Stimulated activated CD4-positive, alpha-beta T cell treated with anti-CD3 and anti-CD28 coated beads, Interleukin-4, amount 100 ng/mL, for 1 hour (primary cell): ENCODE results near the gene ZNF540.
"Not testable (repeated sequence)": the region's sequence is repeated elsewhere in the genome, so short reads cannot be mapped to it uniquely, and the experiment has no call there.

Source experiments
- DNase-seq: peaks from one replicate; pipeline ENCODE4 v3.0.0-alpha.2; 2020

The ZNF540 gene

GRCh38 chr19:37594304-37594981, at the start of gene ZNF540, which contains the start of gene ZNF571:
Gene ZNF540 (plus strand): TSS chr19:37594876. CDS start chr19:37598448, 3,572 bp downstream.
Gene ZNF571 (minus strand): TSS chr19:37594792. CDS start chr19:37586676, 8,116 bp downstream.
- peak; percentile 94 for DNase-seq

GRCh38 chr19:37551129-37551993, 43.3 kb upstream of the ZNF540 start:
- DNase-seq, result peak; percentile 51

- no peak for DNase-seq
These were observed 31.2 kb upstream of the ZNF540 start for GRCh38 chr19:37563518-37563917.

GRCh38 chr19:37564624-37565369, 29.9 kb upstream of the ZNF540 start:
- no peak for DNase-seq

GRCh38 chr19:37565370-37565669, 29.4 kb upstream of the ZNF540 start:
- no peak for DNase-seq

GRCh38 chr19:37572203-37572602, 22.5 kb upstream of the ZNF540 start:
- no peak for DNase-seq

GRCh38 chr19:37583340-37583739, 11.3 kb upstream of the ZNF540 start:
- DNase-seq, result no peak

GRCh38 chr19:37593996-37594303, 726 bp upstream of the ZNF540 start:
- no peak for DNase-seq

GRCh38 chr19:37594982-37595382, 306 bp downstream of the ZNF540 start:
- DNase-seq, result peak; percentile 50

- DNase-seq, result no peak
These were observed 40.7 kb downstream of the ZNF540 start for GRCh38 chr19:37635076-37636056.

GRCh38 chr19:37654118-37654517, 59.4 kb downstream of the ZNF540 start:
- DNase-seq, result no peak

- peak; percentile 16 for DNase-seq
These were observed 60.1 kb downstream of the ZNF540 start for GRCh38 chr19:37654629-37655300.

- DNase-seq, result peak; percentile 79
These were observed 60.6 kb downstream of the ZNF540 start, which contains the start of gene ZFP30 for GRCh38 chr19:37655301-37655688. Gene ZFP30 (minus strand): TSS chr19:37655465. CDS start chr19:37647822, 7,643 bp downstream.

- DNase-seq, result peak; percentile 90
These were observed 61.2 kb downstream of the ZNF540 start for GRCh38 chr19:37655689-37656371.

- DNase-seq, result not testable (repeated sequence)
These were observed 62.5 kb downstream of the ZNF540 start for GRCh38 chr19:37657157-37657556.
